ENCODE results near the gene SFMBT1.

DNA sequence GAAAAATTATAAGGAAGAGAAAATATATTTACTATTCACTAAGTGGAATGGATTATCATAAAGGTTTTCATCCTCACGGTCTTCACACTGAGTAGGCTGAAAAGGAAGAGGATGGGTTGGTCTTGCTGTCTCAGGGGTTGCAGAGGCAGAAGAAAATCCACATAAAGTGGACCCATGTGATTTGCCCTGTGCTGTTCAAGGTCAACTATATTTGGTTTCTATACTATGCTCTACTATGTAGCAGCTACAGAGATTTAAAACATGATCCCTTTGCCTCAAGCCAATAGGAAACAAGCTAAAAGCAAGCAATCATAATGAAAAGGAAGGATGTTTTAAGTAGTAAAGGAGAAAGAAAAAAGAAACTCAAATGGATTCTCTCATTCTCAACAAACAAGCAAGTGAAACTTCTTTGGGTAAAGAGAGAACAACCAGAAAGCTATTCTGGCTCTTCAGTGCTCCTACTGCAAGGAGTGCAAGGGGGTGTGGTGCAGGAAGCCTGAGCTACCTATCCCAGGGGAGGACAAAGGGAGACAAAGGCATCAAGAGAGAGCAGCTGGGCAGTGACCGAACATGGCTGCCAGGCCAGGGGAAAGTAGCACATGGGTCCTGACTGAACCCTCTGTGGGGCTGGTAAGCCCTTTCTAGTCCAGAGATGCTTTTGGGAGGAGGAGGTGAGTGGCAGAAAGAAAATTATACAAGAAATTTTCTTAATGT lies 35.9 kb downstream of the SFMBT1 start:
- TF ChIP-seq, protein P1, sequence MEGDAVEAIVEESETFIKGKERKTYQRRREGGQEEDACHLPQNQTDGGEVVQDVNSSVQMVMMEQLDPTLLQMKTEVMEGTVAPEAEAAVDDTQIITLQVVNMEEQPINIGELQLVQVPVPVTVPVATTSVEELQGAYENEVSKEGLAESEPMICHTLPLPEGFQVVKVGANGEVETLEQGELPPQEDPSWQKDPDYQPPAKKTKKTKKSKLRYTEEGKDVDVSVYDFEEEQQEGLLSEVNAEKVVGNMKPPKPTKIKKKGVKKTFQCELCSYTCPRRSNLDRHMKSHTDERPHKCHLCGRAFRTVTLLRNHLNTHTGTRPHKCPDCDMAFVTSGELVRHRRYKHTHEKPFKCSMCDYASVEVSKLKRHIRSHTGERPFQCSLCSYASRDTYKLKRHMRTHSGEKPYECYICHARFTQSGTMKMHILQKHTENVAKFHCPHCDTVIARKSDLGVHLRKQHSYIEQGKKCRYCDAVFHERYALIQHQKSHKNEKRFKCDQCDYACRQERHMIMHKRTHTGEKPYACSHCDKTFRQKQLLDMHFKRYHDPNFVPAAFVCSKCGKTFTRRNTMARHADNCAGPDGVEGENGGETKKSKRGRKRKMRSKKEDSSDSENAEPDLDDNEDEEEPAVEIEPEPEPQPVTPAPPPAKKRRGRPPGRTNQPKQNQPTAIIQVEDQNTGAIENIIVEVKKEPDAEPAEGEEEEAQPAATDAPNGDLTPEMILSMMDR (IDR thresholded peaks at IDR 0.05; ENCODE audit: insufficient read depth, low read depth, low read length): no peak
- TF ChIP-seq EZH2 (IDR thresholded peaks at IDR 0.05; ENCODE audit: insufficient read depth, low read length): no peak
